ENCODE data around the gene SLC1A7. TPM values are rescaled to one million over a fixed set of nuclear protein-coding genes. Genes with fewer than 3 reads are reported as not detected.

SLC1A7 gene
- total and polyA plus RNA-seq, 2 of the 13 experiments (the other 11 are each of a cell fraction or from before 2014, with no cell fraction given): 0.04 to 2.0 TPM

GRCh38 chr1:53111073-53111556 is 31.3 kb downstream of the SLC1A7 start (continued):
- peak; percentile 81 for TF ChIP-seq PAXIP1 (CRISPR knock-in tag; conservative IDR thresholded peaks at IDR 0.05)
- no peak for TF ChIP-seq HNF1A (IDR thresholded peaks at IDR 0.05; ENCODE audit: low read depth)
- no peak for TF ChIP-seq HNF1A (CRISPR knock-in tag; IDR thresholded peaks at IDR 0.05; ENCODE audit: borderline replicate concordance)
- no peak for TF ChIP-seq MAZ (IDR thresholded peaks at IDR 0.05; ENCODE audit: borderline replicate concordance, low read depth, low read length)
- TF ChIP-seq MAZ (CRISPR knock-in tag; IDR thresholded peaks at IDR 0.05; ENCODE audit: low read depth): peak; percentile 53; the same call in 1 of the 2 replicates
- peak; percentile 71 for TF ChIP-seq ZBTB38 (CRISPR knock-in tag; IDR thresholded peaks at IDR 0.05)
- 0 out of 2 replicates have a peak, but pooled peaks have one; percentile 32 for TF ChIP-seq ZSCAN29 (CRISPR knock-in tag; conservative IDR thresholded peaks at IDR 0.05)
- TF ChIP-seq SPEN (CRISPR knock-in tag; IDR thresholded peaks at IDR 0.05; ENCODE audit: low read depth): peak; percentile 76
- peak in 1 of 2 experiments; percentile 62; a peak in 2 of 4 replicates for TF ChIP-seq EP300 (IDR thresholded peaks at IDR 0.05; ENCODE audit: low read depth in 2 of 2, low read length in 2 of 2)
- TF ChIP-seq EP300 (CRISPR knock-in tag; IDR thresholded peaks at IDR 0.05; ENCODE audit: borderline replicate concordance): no peak
- 0 out of 2 replicates have a peak, but pooled peaks have one; percentile 14 for TF ChIP-seq ZNF121 (CRISPR knock-in tag; IDR thresholded peaks at IDR 0.05)
- TF ChIP-seq SAP130 (CRISPR knock-in tag; IDR thresholded peaks at IDR 0.05; ENCODE audit: low read depth): peak; percentile 90
- TF ChIP-seq ZNF441 (CRISPR knock-in tag; IDR thresholded peaks at IDR 0.05; ENCODE audit: borderline replicate concordance): peak; percentile 87
- TF ChIP-seq ELF3 (CRISPR knock-in tag; IDR thresholded peaks at IDR 0.05): peak; percentile 77; the same call in 1 of the 2 replicates
- peak; percentile 33; the same call in 1 of the 2 replicates for TF ChIP-seq ZNF710 (CRISPR knock-in tag; IDR thresholded peaks at IDR 0.05; ENCODE audit: borderline replicate concordance)
- TF ChIP-seq ZNF704 (CRISPR knock-in tag; IDR thresholded peaks at IDR 0.05; ENCODE audit: borderline replicate concordance): peak; percentile 29; the same call in 1 of the 2 replicates
- 0 out of 2 replicates have a peak, but pooled peaks have one; percentile 25 for TF ChIP-seq ZNF44 (CRISPR knock-in tag; IDR thresholded peaks at IDR 0.05)
- TF ChIP-seq RFXANK (CRISPR knock-in tag; IDR thresholded peaks at IDR 0.05): no peak
- TF ChIP-seq SKI (IDR thresholded peaks at IDR 0.05; ENCODE audit: partially characterized antibody): peak; percentile 38

Measured in HepG2 (cell line).